ENCODE results near the gene PHF20. TPM values are rescaled to one million over a fixed set of nuclear protein-coding genes. Genes with fewer than 3 reads are reported as not detected.

Gene PHF20
- total and polyA plus RNA-seq, 2 of the 13 experiments (the other 11 are each of a cell fraction or from before 2014, with no cell fraction given) = 22.8 to 34.1 TPM

GRCh38 chr20:35771689-35772562 is at the start of gene PHF20 (continued):
- TF ChIP-seq ZNF292 (CRISPR knock-in tag; IDR thresholded peaks at IDR 0.05; ENCODE audit: borderline replicate concordance, low read depth) (peak; percentile 61; the same call in 1 of the 2 replicates), ZNF326 (CRISPR knock-in tag; IDR thresholded peaks at IDR 0.05; ENCODE audit: borderline replicate concordance) (0 out of 2 replicates have a peak, but pooled peaks have one; percentile 82), JUND (CRISPR knock-in tag; IDR thresholded peaks at IDR 0.05) (peak; percentile 81), E2F5 (CRISPR knock-in tag; conservative IDR thresholded peaks at IDR 0.05) (peak; percentile 85), PRDM10 (CRISPR knock-in tag; IDR thresholded peaks at IDR 0.05; ENCODE audit: low read depth) (no peak), DRAP1 (CRISPR knock-in tag; IDR thresholded peaks at IDR 0.05) (peak; percentile 62; the same call in 1 of the 2 replicates), CAMTA2 (CRISPR knock-in tag; IDR thresholded peaks at IDR 0.05; ENCODE audit: borderline replicate concordance) (peak; percentile 78), ZBTB38 (CRISPR knock-in tag; IDR thresholded peaks at IDR 0.05) (peak; percentile 98), TSC22D2 (CRISPR knock-in tag; IDR thresholded peaks at IDR 0.05; ENCODE audit: borderline replicate concordance) (peak; percentile 92), ZNF329 (CRISPR knock-in tag; IDR thresholded peaks at IDR 0.05; ENCODE audit: low read depth) (peak; percentile 87; the same call in 1 of the 2 replicates)
- TF ChIP-seq, protein P1, sequence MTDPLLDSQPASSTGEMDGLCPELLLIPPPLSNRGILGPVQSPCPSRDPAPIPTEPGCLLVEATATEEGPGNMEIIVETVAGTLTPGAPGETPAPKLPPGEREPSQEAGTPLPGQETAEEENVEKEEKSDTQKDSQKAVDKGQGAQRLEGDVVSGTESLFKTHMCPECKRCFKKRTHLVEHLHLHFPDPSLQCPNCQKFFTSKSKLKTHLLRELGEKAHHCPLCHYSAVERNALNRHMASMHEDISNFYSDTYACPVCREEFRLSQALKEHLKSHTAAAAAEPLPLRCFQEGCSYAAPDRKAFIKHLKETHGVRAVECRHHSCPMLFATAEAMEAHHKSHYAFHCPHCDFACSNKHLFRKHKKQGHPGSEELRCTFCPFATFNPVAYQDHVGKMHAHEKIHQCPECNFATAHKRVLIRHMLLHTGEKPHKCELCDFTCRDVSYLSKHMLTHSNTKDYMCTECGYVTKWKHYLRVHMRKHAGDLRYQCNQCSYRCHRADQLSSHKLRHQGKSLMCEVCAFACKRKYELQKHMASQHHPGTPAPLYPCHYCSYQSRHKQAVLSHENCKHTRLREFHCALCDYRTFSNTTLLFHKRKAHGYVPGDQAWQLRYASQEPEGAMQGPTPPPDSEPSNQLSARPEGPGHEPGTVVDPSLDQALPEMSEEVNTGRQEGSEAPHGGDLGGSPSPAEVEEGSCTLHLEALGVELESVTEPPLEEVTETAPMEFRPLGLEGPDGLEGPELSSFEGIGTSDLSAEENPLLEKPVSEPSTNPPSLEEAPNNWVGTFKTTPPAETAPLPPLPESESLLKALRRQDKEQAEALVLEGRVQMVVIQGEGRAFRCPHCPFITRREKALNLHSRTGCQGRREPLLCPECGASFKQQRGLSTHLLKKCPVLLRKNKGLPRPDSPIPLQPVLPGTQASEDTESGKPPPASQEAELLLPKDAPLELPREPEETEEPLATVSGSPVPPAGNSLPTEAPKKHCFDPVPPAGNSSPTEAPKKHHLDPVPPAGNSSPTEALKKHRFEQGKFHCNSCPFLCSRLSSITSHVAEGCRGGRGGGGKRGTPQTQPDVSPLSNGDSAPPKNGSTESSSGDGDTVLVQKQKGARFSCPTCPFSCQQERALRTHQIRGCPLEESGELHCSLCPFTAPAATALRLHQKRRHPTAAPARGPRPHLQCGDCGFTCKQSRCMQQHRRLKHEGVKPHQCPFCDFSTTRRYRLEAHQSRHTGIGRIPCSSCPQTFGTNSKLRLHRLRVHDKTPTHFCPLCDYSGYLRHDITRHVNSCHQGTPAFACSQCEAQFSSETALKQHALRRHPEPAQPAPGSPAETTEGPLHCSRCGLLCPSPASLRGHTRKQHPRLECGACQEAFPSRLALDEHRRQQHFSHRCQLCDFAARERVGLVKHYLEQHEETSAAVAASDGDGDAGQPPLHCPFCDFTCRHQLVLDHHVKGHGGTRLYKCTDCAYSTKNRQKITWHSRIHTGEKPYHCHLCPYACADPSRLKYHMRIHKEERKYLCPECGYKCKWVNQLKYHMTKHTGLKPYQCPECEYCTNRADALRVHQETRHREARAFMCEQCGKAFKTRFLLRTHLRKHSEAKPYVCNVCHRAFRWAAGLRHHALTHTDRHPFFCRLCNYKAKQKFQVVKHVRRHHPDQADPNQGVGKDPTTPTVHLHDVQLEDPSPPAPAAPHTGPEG (CRISPR knock-in tag; IDR thresholded peaks at IDR 0.05) = no peak; the same call in 1 of the 2 replicates
- TF ChIP-seq, protein P2, sequence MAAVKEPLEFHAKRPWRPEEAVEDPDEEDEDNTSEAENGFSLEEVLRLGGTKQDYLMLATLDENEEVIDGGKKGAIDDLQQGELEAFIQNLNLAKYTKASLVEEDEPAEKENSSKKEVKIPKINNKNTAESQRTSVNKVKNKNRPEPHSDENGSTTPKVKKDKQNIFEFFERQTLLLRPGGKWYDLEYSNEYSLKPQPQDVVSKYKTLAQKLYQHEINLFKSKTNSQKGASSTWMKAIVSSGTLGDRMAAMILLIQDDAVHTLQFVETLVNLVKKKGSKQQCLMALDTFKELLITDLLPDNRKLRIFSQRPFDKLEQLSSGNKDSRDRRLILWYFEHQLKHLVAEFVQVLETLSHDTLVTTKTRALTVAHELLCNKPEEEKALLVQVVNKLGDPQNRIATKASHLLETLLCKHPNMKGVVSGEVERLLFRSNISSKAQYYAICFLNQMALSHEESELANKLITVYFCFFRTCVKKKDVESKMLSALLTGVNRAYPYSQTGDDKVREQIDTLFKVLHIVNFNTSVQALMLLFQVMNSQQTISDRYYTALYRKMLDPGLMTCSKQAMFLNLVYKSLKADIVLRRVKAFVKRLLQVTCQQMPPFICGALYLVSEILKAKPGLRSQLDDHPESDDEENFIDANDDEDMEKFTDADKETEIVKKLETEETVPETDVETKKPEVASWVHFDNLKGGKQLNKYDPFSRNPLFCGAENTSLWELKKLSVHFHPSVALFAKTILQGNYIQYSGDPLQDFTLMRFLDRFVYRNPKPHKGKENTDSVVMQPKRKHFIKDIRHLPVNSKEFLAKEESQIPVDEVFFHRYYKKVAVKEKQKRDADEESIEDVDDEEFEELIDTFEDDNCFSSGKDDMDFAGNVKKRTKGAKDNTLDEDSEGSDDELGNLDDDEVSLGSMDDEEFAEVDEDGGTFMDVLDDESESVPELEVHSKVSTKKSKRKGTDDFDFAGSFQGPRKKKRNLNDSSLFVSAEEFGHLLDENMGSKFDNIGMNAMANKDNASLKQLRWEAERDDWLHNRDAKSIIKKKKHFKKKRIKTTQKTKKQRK (IDR thresholded peaks at IDR 0.05; ENCODE audit: low read length) = no peak
